ENCODE measurements around the gene ANP32B.

ANP32B gene

GRCh38 chr9:98024702-98025101 lies 41.6 kb downstream of the ANP32B start:
- DNase-seq (ENCODE audit: low spot score in 2 of 2) (no peak), ATAC-seq (replicated peaks; ENCODE audit: extremely low read depth, poor library complexity, severe bottlenecking) (no peak)
- Mint-ChIP-seq H3K27me3 (no peaks in the 10 kb centered on the region), H3K36me3 (ENCODE audit: insufficient read depth) (peaks cover 2% of the 10 kb centered on the region), H3K9me3 (no peaks in the 10 kb centered on the region), H3K4me3 (no peak overlapping the region), H3K27ac (ENCODE audit: low read depth) (no peak overlapping the region), H3K4me1 (no peaks in the 10 kb centered on the region)

GRCh38 chr9:98031169-98031568 lies 48.0 kb downstream of the ANP32B start:
- Mint-ChIP-seq H3K9me3 (no peaks in the 10 kb centered on the region), H3K4me1 (peaks cover 12% of the 10 kb centered on the region), H3K4me3 (no peak overlapping the region), H3K36me3 (ENCODE audit: insufficient read depth) (peaks cover 1% of the 10 kb centered on the region), H3K27ac (ENCODE audit: low read depth) (no peak overlapping the region), H3K27me3 (no peaks in the 10 kb centered on the region)
- ATAC-seq (replicated peaks; ENCODE audit: extremely low read depth, poor library complexity, severe bottlenecking) (no peak), DNase-seq (ENCODE audit: low spot score in 2 of 2) (no peak)

GRCh38 chr9:98031935-98032334 lies 48.8 kb downstream of the ANP32B start:
- Mint-ChIP-seq H3K27ac (ENCODE audit: low read depth) (no peak overlapping the region), H3K27me3 (no peaks in the 10 kb centered on the region), H3K9me3 (no peaks in the 10 kb centered on the region)

GRCh38 chr9:98034593-98035546 lies 51.7 kb downstream of the ANP32B start:
- ATAC-seq (replicated peaks; ENCODE audit: extremely low read depth, poor library complexity, severe bottlenecking) (peak; percentile 90), DNase-seq (ENCODE audit: low spot score in 2 of 2) (peak; percentile 79 to 92)
- peaks cover 7% of the 10 kb centered on the region for H3K27me3 Mint-ChIP-seq
- H3K9me3 Mint-ChIP-seq: no peaks in the 10 kb centered on the region
- H3K36me3 Mint-ChIP-seq (ENCODE audit: insufficient read depth): peaks cover 1% of the 10 kb centered on the region
- H3K4me3 Mint-ChIP-seq: peak overlapping the region; percentile 12
- peaks cover 12% of the 10 kb centered on the region for H3K4me1 Mint-ChIP-seq
- H3K27ac Mint-ChIP-seq (ENCODE audit: low read depth): peak overlapping the region; percentile 21

More at GRCh38 chr9:98031935-98032334, 48.8 kb downstream of the ANP32B start:
- Mint-ChIP-seq H3K4me1 (peaks cover 12% of the 10 kb centered on the region), H3K36me3 (ENCODE audit: insufficient read depth) (peaks cover 1% of the 10 kb centered on the region), H3K4me3 (no peak overlapping the region)
- DNase-seq (ENCODE audit: low spot score in 2 of 2): no peak
- ATAC-seq (replicated peaks; ENCODE audit: extremely low read depth, poor library complexity, severe bottlenecking): no peak

GRCh38 chr9:98037357-98037756 lies 54.2 kb downstream of the ANP32B start:
- Mint-ChIP-seq H3K9me3 (no peaks in the 10 kb centered on the region), H3K27ac (ENCODE audit: low read depth) (no peak overlapping the region), H3K36me3 (ENCODE audit: insufficient read depth) (peaks cover 1% of the 10 kb centered on the region), H3K4me3 (no peak overlapping the region), H3K27me3 (peaks cover 18% of the 10 kb centered on the region), H3K4me1 (peaks cover 12% of the 10 kb centered on the region)
- no peak for DNase-seq (ENCODE audit: low spot score in 2 of 2)
- no peak for ATAC-seq (replicated peaks; ENCODE audit: extremely low read depth, poor library complexity, severe bottlenecking)

GRCh38 chr9:98038958-98039357 lies 55.8 kb downstream of the ANP32B start:
- Mint-ChIP-seq H3K27ac (ENCODE audit: low read depth) (no peak overlapping the region), H3K4me1 (peaks cover 11% of the 10 kb centered on the region)
- no peak for ATAC-seq (replicated peaks; ENCODE audit: extremely low read depth, poor library complexity, severe bottlenecking)

GRCh38 chr9:98039607-98040017 lies 56.5 kb downstream of the ANP32B start:
- no peak for ATAC-seq (replicated peaks; ENCODE audit: extremely low read depth, poor library complexity, severe bottlenecking)
- H3K9me3 Mint-ChIP-seq: no peaks in the 10 kb centered on the region
- H3K27me3 Mint-ChIP-seq: peaks cover 18% of the 10 kb centered on the region
- no peak for DNase-seq (ENCODE audit: low spot score in 2 of 2)
- H3K27ac Mint-ChIP-seq (ENCODE audit: low read depth): no peak overlapping the region
- H3K4me3 Mint-ChIP-seq: no peak overlapping the region
- H3K36me3 Mint-ChIP-seq (ENCODE audit: insufficient read depth): peaks cover 3% of the 10 kb centered on the region
- H3K4me1 Mint-ChIP-seq: peaks cover 5% of the 10 kb centered on the region

More at GRCh38 chr9:98038958-98039357, 55.8 kb downstream of the ANP32B start:
- Mint-ChIP-seq H3K36me3 (ENCODE audit: insufficient read depth) (peaks cover 3% of the 10 kb centered on the region), H3K9me3 (no peaks in the 10 kb centered on the region), H3K27me3 (peaks cover 18% of the 10 kb centered on the region), H3K4me3 (no peak overlapping the region)
- DNase-seq (ENCODE audit: low spot score in 2 of 2): no peak

GRCh38 chr9:98040212-98040611 lies 57.1 kb downstream of the ANP32B start:
- ATAC-seq (replicated peaks; ENCODE audit: extremely low read depth, poor library complexity, severe bottlenecking) (no peak), DNase-seq (ENCODE audit: low spot score in 2 of 2) (no peak)
- no peak overlapping the region for H3K27ac Mint-ChIP-seq (ENCODE audit: low read depth)
- H3K4me1 Mint-ChIP-seq: peaks cover 4% of the 10 kb centered on the region
- no peaks in the 10 kb centered on the region for H3K9me3 Mint-ChIP-seq
- peaks cover 18% of the 10 kb centered on the region for H3K27me3 Mint-ChIP-seq
- H3K4me3 Mint-ChIP-seq: no peak overlapping the region
- peaks cover 5% of the 10 kb centered on the region for H3K36me3 Mint-ChIP-seq (ENCODE audit: insufficient read depth)

- Mint-ChIP-seq H3K9me3 (no peaks in the 10 kb centered on the region), H3K4me1 (peaks cover 18% of the 10 kb centered on the region), H3K36me3 (ENCODE audit: insufficient read depth) (peaks cover 9% of the 10 kb centered on the region), H3K4me3 (no peak overlapping the region), H3K27ac (ENCODE audit: low read depth) (no peak overlapping the region), H3K27me3 (peaks cover 18% of the 10 kb centered on the region)
- ATAC-seq (replicated peaks; ENCODE audit: extremely low read depth, poor library complexity, severe bottlenecking) (no peak), DNase-seq (ENCODE audit: low spot score in 2 of 2) (no peak)
These were observed 60.8 kb downstream of the ANP32B start for GRCh38 chr9:98043915-98044314.

- peaks cover 5% of the 10 kb centered on the region for H3K27me3 Mint-ChIP-seq
- ATAC-seq (replicated peaks; ENCODE audit: extremely low read depth, poor library complexity, severe bottlenecking) (peak; percentile 95), DNase-seq (ENCODE audit: low spot score in 2 of 2) (peak in 1 of 2 donors; percentile 44)
- peak overlapping the region; percentile 92 for H3K27ac Mint-ChIP-seq (ENCODE audit: low read depth)
- peaks cover 9% of the 10 kb centered on the region for H3K36me3 Mint-ChIP-seq (ENCODE audit: insufficient read depth)
- H3K9me3 Mint-ChIP-seq: no peaks in the 10 kb centered on the region
- peak overlapping the region; percentile 61 for H3K4me3 Mint-ChIP-seq
- H3K4me1 Mint-ChIP-seq: peaks cover 18% of the 10 kb centered on the region
These were observed 62.4 kb downstream of the ANP32B start for GRCh38 chr9:98045234-98046179.

- ATAC-seq (replicated peaks; ENCODE audit: extremely low read depth, poor library complexity, severe bottlenecking) (no peak), DNase-seq (ENCODE audit: low spot score in 2 of 2) (no peak)
- H3K36me3 Mint-ChIP-seq (ENCODE audit: insufficient read depth): peaks cover 9% of the 10 kb centered on the region
- H3K9me3 Mint-ChIP-seq: no peaks in the 10 kb centered on the region
- H3K4me1 Mint-ChIP-seq: peaks cover 18% of the 10 kb centered on the region
- no peaks in the 10 kb centered on the region for H3K27me3 Mint-ChIP-seq
- peak overlapping the region; percentile 61 for H3K4me3 Mint-ChIP-seq
- peak overlapping the region; percentile 92 for H3K27ac Mint-ChIP-seq (ENCODE audit: low read depth)
These were observed 63.0 kb downstream of the ANP32B start for GRCh38 chr9:98046180-98046543.

GRCh38 chr9:98047002-98047401 lies 63.9 kb downstream of the ANP32B start:
- DNase-seq (ENCODE audit: low spot score in 2 of 2) (no peak), ATAC-seq (replicated peaks; ENCODE audit: extremely low read depth, poor library complexity, severe bottlenecking) (no peak)
- Mint-ChIP-seq H3K36me3 (ENCODE audit: insufficient read depth) (peaks cover 9% of the 10 kb centered on the region), H3K9me3 (no peaks in the 10 kb centered on the region), H3K4me3 (no peak overlapping the region), H3K4me1 (peaks cover 18% of the 10 kb centered on the region), H3K27ac (ENCODE audit: low read depth) (no peak overlapping the region), H3K27me3 (no peaks in the 10 kb centered on the region)

All from central memory CD8-positive, alpha-beta T cell (primary cell).